Glutamatergic neuron (in vitro differentiated cells): Measurements from ENCODE around the gene FHOD3. TPM values are rescaled to one million over a fixed set of nuclear protein-coding genes. Genes with fewer than 3 reads are reported as not detected.

Experiments used
- DNase-seq: peaks from one replicate; pipeline ENCODE4 v3.0.0; 2022
- H3K27ac Mint-ChIP-seq: one replicate; pipeline ENCODE4 v1.8.0; 2020; ENCODE audit warnings: mild to moderate bottlenecking, mixed read lengths, inconsistent platforms; ENCODE audit not compliant: unreplicated experiment
- H3K27me3 Mint-ChIP-seq: one replicate; pipeline ENCODE4 v1.8.0; 2020; ENCODE audit warnings: mild to moderate bottlenecking, moderate library complexity, mixed read lengths, inconsistent platforms; ENCODE audit not compliant: unreplicated experiment
- H3K36me3 Mint-ChIP-seq: one replicate; pipeline ENCODE4 v1.8.0; 2020; ENCODE audit warnings: mild to moderate bottlenecking, mixed read lengths, inconsistent platforms; ENCODE audit not compliant: unreplicated experiment
- H3K4me1 Mint-ChIP-seq: one replicate; pipeline ENCODE4 v1.8.0; 2020; ENCODE audit warnings: mild to moderate bottlenecking, low read depth, mixed read lengths, inconsistent platforms; ENCODE audit not compliant: unreplicated experiment
- H3K4me3 Mint-ChIP-seq: one replicate; pipeline ENCODE4 v1.8.0; 2020; ENCODE audit warnings: mild to moderate bottlenecking, mixed read lengths, inconsistent platforms; ENCODE audit not compliant: unreplicated experiment
- H3K9me3 Mint-ChIP-seq: one replicate; pipeline ENCODE4 v1.8.0; 2020; ENCODE audit warnings: mild to moderate bottlenecking, moderate library complexity, mixed read lengths, inconsistent platforms; ENCODE audit not compliant: unreplicated experiment
- total RNA-seq: library from RNA; stranded (reverse); fragmentation: NEBNext Ultra II Directional; extraction: Animal tissue kit (Norgen Biotek cat#: 25700); gene quantifications from one replicate; pipeline ENCODE4 v1.2.1, GENCODE V29; 2021; ENCODE audit not compliant: unreplicated experiment
- TF ChIP-seq, protein P1 (sequence below): fragments of 200-600 bp; sonication (generic); IDR thresholded peaks from one replicate; pipeline ENCODE4 v1.5.0; 2021; ENCODE audit not compliant: partially characterized antibody, unreplicated experiment

The FHOD3 gene
- total RNA-seq, 1 donor from 2014 or later = 21.2 TPM

DNA sequence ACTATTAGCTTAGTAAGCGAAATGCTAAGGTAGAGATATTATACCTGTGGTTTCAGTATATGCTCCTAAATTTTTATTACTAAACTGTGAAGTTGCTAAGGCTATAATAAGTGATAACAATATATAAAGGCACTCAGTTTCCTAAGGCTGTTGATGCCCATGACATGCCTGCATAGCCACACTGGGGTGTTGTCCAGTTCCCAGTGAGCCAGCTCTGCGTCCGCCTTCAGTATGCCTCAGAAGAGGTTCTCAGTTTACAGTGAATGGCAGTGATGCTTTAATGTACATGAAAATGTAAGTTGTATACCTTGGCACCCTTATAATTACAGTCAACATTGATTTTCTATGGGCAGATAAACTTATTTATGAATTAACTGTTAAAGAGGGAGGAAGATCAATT, 7.2 kb downstream of the FHOD3 start:
- Mint-ChIP-seq H3K9me3 (no peaks in the 10 kb centered on the region), H3K27me3 (peaks cover 3% of the 10 kb centered on the region), H3K36me3 (peaks cover 3% of the 10 kb centered on the region), H3K4me1 (peaks cover 17% of the 10 kb centered on the region), H3K27ac (no peak overlapping the region), H3K4me3 (no peak overlapping the region)
- no peak for DNase-seq
- TF ChIP-seq, protein P1, sequence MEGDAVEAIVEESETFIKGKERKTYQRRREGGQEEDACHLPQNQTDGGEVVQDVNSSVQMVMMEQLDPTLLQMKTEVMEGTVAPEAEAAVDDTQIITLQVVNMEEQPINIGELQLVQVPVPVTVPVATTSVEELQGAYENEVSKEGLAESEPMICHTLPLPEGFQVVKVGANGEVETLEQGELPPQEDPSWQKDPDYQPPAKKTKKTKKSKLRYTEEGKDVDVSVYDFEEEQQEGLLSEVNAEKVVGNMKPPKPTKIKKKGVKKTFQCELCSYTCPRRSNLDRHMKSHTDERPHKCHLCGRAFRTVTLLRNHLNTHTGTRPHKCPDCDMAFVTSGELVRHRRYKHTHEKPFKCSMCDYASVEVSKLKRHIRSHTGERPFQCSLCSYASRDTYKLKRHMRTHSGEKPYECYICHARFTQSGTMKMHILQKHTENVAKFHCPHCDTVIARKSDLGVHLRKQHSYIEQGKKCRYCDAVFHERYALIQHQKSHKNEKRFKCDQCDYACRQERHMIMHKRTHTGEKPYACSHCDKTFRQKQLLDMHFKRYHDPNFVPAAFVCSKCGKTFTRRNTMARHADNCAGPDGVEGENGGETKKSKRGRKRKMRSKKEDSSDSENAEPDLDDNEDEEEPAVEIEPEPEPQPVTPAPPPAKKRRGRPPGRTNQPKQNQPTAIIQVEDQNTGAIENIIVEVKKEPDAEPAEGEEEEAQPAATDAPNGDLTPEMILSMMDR = no peak

DNA sequence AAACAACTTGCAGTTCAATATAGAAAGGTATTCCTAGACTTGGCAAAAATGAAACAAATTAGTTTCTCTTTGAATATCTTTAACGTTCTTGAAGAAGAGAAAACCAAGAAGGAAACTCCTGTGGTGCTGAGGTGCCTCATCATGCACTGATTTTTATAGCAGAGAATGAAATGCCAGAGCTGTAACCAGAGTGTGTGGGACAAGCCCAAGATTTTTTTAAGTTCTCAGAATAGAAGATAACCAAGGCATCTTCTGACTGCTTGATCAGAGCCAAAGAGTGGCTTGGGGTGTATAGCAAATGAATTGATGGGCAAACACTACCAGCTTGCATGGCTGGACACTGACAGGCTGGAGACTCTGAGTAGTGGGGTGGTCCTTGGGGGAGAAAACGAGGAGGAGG, 7.9 kb downstream of the FHOD3 start:
- no peak for DNase-seq
- H3K4me1 Mint-ChIP-seq = peaks cover 21% of the 10 kb centered on the region
- peaks cover 3% of the 10 kb centered on the region for H3K27me3 Mint-ChIP-seq

DNA sequence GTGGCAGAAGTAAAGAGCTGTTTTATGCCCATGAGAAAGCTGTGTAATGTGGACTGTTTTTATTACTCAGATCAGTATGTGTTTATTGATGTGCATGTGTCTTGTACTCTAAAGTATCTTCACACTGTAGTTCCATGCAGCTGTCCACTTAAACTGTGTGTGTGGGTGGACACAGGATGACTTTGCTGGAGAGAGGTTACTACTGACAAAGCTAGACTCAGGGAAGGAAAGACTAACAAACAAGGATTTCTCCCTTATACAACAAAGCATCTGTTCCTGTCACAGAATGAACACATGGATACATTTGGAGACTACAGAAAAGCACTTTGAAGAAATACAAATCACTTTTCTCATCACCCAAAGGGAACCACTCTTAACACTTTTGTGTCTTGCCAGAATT, 10.0 kb downstream of the FHOD3 start:
- H3K27ac Mint-ChIP-seq = no peak overlapping the region
- no peak overlapping the region for H3K4me3 Mint-ChIP-seq
- no peak for DNase-seq
- peaks cover 3% of the 10 kb centered on the region for H3K27me3 Mint-ChIP-seq
- H3K9me3 Mint-ChIP-seq = no peaks in the 10 kb centered on the region
- peaks cover 20% of the 10 kb centered on the region for H3K4me1 Mint-ChIP-seq
- TF ChIP-seq, protein P1 = no peak
- peaks cover 5% of the 10 kb centered on the region for H3K36me3 Mint-ChIP-seq

More for the DNA sequence above, 7.9 kb downstream of the FHOD3 start:
- no peaks in the 10 kb centered on the region for H3K36me3 Mint-ChIP-seq
- TF ChIP-seq, protein P1 = no peak
- no peaks in the 10 kb centered on the region for H3K9me3 Mint-ChIP-seq
- H3K4me3 Mint-ChIP-seq = no peak overlapping the region
- no peak overlapping the region for H3K27ac Mint-ChIP-seq

DNA sequence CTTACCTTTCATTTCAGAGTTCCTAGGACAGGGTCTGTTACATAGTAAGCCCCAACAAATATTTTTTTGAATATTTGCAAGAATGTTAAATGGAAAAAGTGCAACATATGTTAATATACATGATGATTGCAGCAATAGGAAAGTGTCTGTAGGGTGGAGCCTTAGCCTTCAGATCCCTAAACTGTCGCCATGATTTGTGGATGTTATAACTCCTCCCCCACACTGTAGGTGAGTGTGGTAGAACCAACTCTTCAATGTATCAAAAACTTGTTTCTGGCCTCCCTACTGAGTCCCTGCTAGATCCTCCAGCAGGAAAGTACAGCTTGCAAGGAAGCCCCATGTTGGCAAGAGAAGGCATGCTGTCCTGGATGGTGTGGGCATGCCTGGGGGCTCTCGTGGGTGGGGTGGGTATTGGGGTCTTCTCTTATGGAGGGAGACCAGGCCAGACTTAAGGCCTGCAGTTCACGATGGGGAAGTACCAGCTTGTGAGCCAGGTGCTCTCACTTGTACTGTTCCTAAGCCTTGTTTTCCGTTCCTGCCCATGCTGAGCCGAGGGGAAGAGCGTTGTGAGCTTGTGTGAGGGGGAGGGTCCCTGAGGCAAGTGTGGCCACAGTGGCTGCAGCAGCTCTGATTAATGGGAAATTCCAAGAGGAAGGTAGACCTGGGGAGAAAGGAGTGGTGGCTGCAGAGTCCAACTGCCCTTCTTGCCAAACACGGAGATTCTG, 11.4 kb downstream of the FHOD3 start:
- peaks cover 3% of the 10 kb centered on the region for H3K27me3 Mint-ChIP-seq
- no peak for DNase-seq
- H3K4me3 Mint-ChIP-seq = no peak overlapping the region
- peaks cover 8% of the 10 kb centered on the region for H3K36me3 Mint-ChIP-seq
- TF ChIP-seq, protein P1 = no peak
- no peak overlapping the region for H3K27ac Mint-ChIP-seq
- no peaks in the 10 kb centered on the region for H3K9me3 Mint-ChIP-seq
- H3K4me1 Mint-ChIP-seq = peaks cover 12% of the 10 kb centered on the region
